Occipital lobe (tissue), 2 donors: ENCODE results near the gene VSNL1. TPM values are rescaled to one million over a fixed set of nuclear protein-coding genes. Genes with fewer than 3 reads are reported as not detected.
"Not testable (repeated sequence)": the region's sequence is repeated elsewhere in the genome, so short reads cannot be mapped to it uniquely, and the experiment has no call there.

Experiments
- DNase-seq: peaks from one replicate; lab custom pipeline; 2025; lab: John Stamatoyannopoulos, UW
- total RNA-seq: library from RNA; depleted of rRNA; stranded (reverse); fragments of >200 nt; gene quantifications from one replicate; pipeline ENCODE4 v1.2.3, GENCODE V29; 2014

VSNL1 gene
- total RNA-seq, 1 donor from 2014 or later, result 23.1 TPM

- DNase-seq, result no peak
Observed at GRCh38 chr2:17541531-17541950, 1.0 kb downstream of the VSNL1 start.

- DNase-seq, result no peak
Observed at GRCh38 chr2:17542471-17542870, 2.0 kb downstream of the VSNL1 start.

- no peak for DNase-seq
Observed at GRCh38 chr2:17543131-17543660, 2.7 kb downstream of the VSNL1 start.

- DNase-seq, result no peak
Observed at GRCh38 chr2:17543848-17544247, 3.4 kb downstream of the VSNL1 start.

- DNase-seq, result no peak
Observed at GRCh38 chr2:17544256-17544655, 3.8 kb downstream of the VSNL1 start.

- no peak for DNase-seq
Observed at GRCh38 chr2:17545680-17546613, 5.5 kb downstream of the VSNL1 start.

GRCh38 chr2:17547237-17547636 is 6.7 kb downstream of the VSNL1 start:
- DNase-seq, result no peak

GRCh38 chr2:17547737-17548136 is 7.2 kb downstream of the VSNL1 start:
- DNase-seq, result no peak

- DNase-seq, result no peak
Observed at GRCh38 chr2:17550907-17551306, 10.4 kb downstream of the VSNL1 start.

- DNase-seq, result no peak
Observed at GRCh38 chr2:17555150-17555549, 14.7 kb downstream of the VSNL1 start.

GRCh38 chr2:17557596-17557995 is 17.1 kb downstream of the VSNL1 start:
- DNase-seq, result no peak

GRCh38 chr2:17558053-17558452 is 17.6 kb downstream of the VSNL1 start:
- DNase-seq, result no peak

GRCh38 chr2:17558878-17559277 is 18.4 kb downstream of the VSNL1 start:
- DNase-seq, result no peak

GRCh38 chr2:17565726-17566125 is 25.2 kb downstream of the VSNL1 start:
- DNase-seq, result not testable (repeated sequence)

GRCh38 chr2:17571681-17572080 is 31.2 kb downstream of the VSNL1 start:
- no peak for DNase-seq

GRCh38 chr2:17573085-17573803 is 32.7 kb downstream of the VSNL1 start:
- no peak for DNase-seq

- no peak for DNase-seq
Observed at GRCh38 chr2:17573804-17574175, 33.3 kb downstream of the VSNL1 start.

- DNase-seq, result no peak
Observed at GRCh38 chr2:17574406-17575073, 34.0 kb downstream of the VSNL1 start.

- no peak for DNase-seq
Observed at GRCh38 chr2:17576802-17577201, 36.3 kb downstream of the VSNL1 start.

GRCh38 chr2:17578466-17578928 is 38.0 kb downstream of the VSNL1 start:
- no peak for DNase-seq

GRCh38 chr2:17579605-17580318 is 39.3 kb downstream of the VSNL1 start:
- no peak for DNase-seq
